Neutrophil (primary cell): ENCODE measurements around the gene ARMC7.
"Not testable (repeated sequence)": the region's sequence is repeated elsewhere in the genome, so short reads cannot be mapped to it uniquely, and the experiment has no call there.

Source experiments
- H3K27ac ChIP-seq: fragments of 200-600 bp; sonication (generic); 2 replicates; pipeline ENCODE4 v1.5.1; 2016; ENCODE audit warnings: mild to moderate bottlenecking, moderate library complexity
- H3K27me3 ChIP-seq: fragments of 200-600 bp; sonication (generic); 2 replicates; pipeline ENCODE4 v1.6.0; 2016; ENCODE audit warnings: mild to moderate bottlenecking
- H3K36me3 ChIP-seq: fragments of 200-600 bp; sonication (generic); 2 replicates; pipeline ENCODE4 v1.5.1; 2017
- H3K4me1 ChIP-seq, 2 experiments: fragments of 200-600 bp in 1 of 2; sonication (generic) in 1 of 2; 1 replicate in 1 of 2; 2 replicates in 1 of 2; pipeline versions ENCODE4 v1.5.1 to v1.6.1; 2013 to 2016; ENCODE audit warnings: low read depth in 1 of 2, low read length in 1 of 2, mild to moderate bottlenecking in 1 of 2, moderate library complexity in 1 of 2; ENCODE audit not compliant: control insufficient read depth in 1 of 2, insufficient read depth in 1 of 2
- H3K4me3 ChIP-seq, 2 experiments: fragments of 200-600 bp in 1 of 2; sonication (generic) in 1 of 2; 1 replicate in 1 of 2; 2 replicates in 1 of 2; pipeline ENCODE4 v1.5.1; 2013 to 2016; ENCODE audit warnings: low read depth in 1 of 2, low read length in 1 of 2, mild to moderate bottlenecking in 1 of 2, moderate library complexity in 1 of 2
- H3K9me3 ChIP-seq: fragments of 200-600 bp; sonication (generic); 2 replicates; pipeline ENCODE4 v1.5.1; 2016
- TF ChIP-seq, protein P1 (sequence below): fragments of 200-600 bp; sonication (generic); IDR thresholded peaks from 2 replicates; pipeline ENCODE4 v1.5.1; 2016; ENCODE audit warnings: antibody characterized with exemption

The ARMC7 gene

GRCh38 chr17:75124041-75124818 lies 14.5 kb downstream of the ARMC7 start:
- H3K9me3 ChIP-seq = no peaks in the 10 kb centered on the region
- H3K27ac ChIP-seq = peak overlapping the region; percentile 98
- H3K36me3 ChIP-seq = peaks cover 8% of the 10 kb centered on the region
- no peaks in the 10 kb centered on the region for H3K27me3 ChIP-seq
- peaks cover 49 to 60% of the 10 kb centered on the region in 2 experiments for H3K4me1 ChIP-seq
- TF ChIP-seq, protein P1, sequence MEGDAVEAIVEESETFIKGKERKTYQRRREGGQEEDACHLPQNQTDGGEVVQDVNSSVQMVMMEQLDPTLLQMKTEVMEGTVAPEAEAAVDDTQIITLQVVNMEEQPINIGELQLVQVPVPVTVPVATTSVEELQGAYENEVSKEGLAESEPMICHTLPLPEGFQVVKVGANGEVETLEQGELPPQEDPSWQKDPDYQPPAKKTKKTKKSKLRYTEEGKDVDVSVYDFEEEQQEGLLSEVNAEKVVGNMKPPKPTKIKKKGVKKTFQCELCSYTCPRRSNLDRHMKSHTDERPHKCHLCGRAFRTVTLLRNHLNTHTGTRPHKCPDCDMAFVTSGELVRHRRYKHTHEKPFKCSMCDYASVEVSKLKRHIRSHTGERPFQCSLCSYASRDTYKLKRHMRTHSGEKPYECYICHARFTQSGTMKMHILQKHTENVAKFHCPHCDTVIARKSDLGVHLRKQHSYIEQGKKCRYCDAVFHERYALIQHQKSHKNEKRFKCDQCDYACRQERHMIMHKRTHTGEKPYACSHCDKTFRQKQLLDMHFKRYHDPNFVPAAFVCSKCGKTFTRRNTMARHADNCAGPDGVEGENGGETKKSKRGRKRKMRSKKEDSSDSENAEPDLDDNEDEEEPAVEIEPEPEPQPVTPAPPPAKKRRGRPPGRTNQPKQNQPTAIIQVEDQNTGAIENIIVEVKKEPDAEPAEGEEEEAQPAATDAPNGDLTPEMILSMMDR = no peak
- peak overlapping the region; percentile 65 to 68 for H3K4me3 ChIP-seq

GRCh38 chr17:75124819-75125162 lies 15.0 kb downstream of the ARMC7 start:
- H3K4me1 ChIP-seq = peaks cover 47 to 57% of the 10 kb centered on the region in 2 experiments
- TF ChIP-seq, protein P1 = no peak
- H3K4me3 ChIP-seq = peak overlapping the region; percentile 65 to 68
- peaks cover 14% of the 10 kb centered on the region for H3K36me3 ChIP-seq
- H3K27ac ChIP-seq = peak overlapping the region; percentile 98
- no peaks in the 10 kb centered on the region for H3K9me3 ChIP-seq
- H3K27me3 ChIP-seq = no peaks in the 10 kb centered on the region

DNA sequence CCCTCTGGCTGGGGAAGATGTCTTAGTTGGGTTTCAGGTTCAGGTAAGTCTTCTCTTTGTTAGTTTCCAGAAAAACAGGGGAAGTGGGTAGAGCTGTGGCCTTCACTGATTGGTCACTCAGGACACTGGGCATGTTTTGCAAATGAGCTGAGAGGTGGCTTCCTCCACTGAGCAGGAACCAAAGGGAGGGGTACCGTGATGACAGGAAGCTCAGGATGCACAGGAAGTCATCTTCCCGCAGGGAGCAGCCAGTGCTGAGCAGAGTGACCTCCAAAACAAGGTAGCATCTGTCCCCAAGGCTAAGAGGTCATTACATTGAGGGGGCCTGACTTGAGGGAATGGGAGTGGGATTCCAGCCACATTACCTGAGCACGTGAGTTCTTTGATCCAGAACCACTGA lies 16.2 kb downstream of the ARMC7 start:
- peaks cover 46 to 57% of the 10 kb centered on the region in 2 experiments for H3K4me1 ChIP-seq
- H3K27ac ChIP-seq = peak overlapping the region; percentile 98
- peaks cover 19% of the 10 kb centered on the region for H3K36me3 ChIP-seq
- TF ChIP-seq, protein P1 = no peak
- H3K4me3 ChIP-seq = peak overlapping the region; percentile 65 to 68
- H3K9me3 ChIP-seq = no peaks in the 10 kb centered on the region
- H3K27me3 ChIP-seq = no peaks in the 10 kb centered on the region

- no peaks in the 10 kb centered on the region for H3K9me3 ChIP-seq
- peak overlapping the region in 1 of 2 experiments; percentile 65 for H3K4me3 ChIP-seq
- TF ChIP-seq, protein P1 = no peak
- H3K27me3 ChIP-seq = no peaks in the 10 kb centered on the region
- peaks cover 19% of the 10 kb centered on the region for H3K36me3 ChIP-seq
- peak overlapping the region; percentile 98 for H3K27ac ChIP-seq
- H3K4me1 ChIP-seq = peaks cover 52 to 63% of the 10 kb centered on the region in 2 experiments
These were observed 17.2 kb downstream of the ARMC7 start for GRCh38 chr17:75126954-75127353.

DNA sequence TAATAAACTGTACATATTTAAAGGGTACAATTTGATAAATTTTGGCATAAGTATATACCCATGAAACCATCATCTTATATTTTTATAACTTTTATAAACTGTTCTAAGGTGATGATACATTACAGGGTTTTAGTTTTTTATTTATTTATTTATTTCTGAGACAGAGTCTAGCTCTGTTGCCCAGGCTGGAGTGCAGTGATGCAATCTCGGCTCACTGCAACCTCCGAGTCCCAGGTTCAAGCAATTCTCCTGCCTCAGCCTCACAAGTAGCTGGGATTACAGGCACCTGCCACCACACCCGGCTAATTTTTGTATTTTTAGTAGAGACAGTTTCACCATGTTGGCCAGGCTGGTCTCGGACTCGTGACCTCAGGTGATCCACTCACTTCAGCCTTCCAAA lies 18.2 kb downstream of the ARMC7 start:
- H3K4me1 ChIP-seq = peaks cover 56 to 67% of the 10 kb centered on the region in 2 experiments
- peak overlapping the region; percentile 98 for H3K27ac ChIP-seq

DNA sequence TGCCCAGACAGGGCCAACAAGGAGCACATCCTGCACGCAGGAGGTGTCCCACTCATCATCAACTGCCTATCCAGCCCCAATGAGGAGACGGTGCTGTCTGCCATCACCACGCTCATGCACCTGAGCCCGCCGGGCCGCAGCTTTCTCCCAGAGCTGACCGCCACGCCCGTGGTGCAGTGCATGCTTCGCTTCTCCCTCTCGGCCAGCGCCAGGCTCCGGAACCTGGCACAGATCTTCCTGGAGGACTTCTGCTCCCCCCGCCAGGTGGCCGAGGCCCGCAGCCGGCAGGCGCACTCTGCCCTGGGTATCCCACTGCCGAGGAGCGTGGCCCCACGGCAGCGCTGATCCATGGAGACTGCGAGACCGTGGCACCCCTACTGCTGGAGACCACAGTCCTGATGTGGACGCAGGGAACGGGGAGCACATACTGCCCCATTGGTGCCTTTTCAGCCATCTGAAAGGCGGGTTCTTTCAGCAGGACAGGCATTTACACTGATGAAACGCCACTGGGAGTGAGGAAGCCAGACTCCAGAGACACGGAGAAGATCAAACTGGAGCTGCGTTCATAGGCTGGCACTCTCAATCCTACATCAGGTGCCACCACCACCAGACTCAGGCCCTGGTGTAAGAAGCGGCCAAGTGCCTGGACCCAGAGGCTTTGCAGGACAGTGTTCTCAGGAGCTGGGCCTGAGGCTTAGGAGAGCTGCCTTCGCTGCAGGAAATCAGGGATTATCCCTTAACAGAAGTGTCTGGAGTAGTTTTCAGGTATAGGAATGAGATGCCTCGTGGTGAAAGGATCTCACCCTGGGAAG lies 19.1 kb downstream of the ARMC7 start:
- Histone ChIP-seq H3K4me1 (peaks cover 50 to 59% of the 10 kb centered on the region in 2 experiments), H3K36me3 (peaks cover 23% of the 10 kb centered on the region), H3K9me3 (no peaks in the 10 kb centered on the region), H3K4me3 (no peak overlapping the region), H3K27ac (peak overlapping the region; percentile 98), H3K27me3 (no peaks in the 10 kb centered on the region)
- TF ChIP-seq, protein P1 = no peak

More for the DNA sequence above, 18.2 kb downstream of the ARMC7 start:
- peaks cover 19% of the 10 kb centered on the region for H3K36me3 ChIP-seq
- H3K9me3 ChIP-seq, H3K27me3 ChIP-seq, H3K4me3 ChIP-seq: not testable (repeated sequence)
